Panc1 (cell line): ENCODE results near the gene PARD6G. TPM values are rescaled to one million over a fixed set of nuclear protein-coding genes. Genes with fewer than 3 reads are reported as not detected.

Experiments
- ATAC-seq: fragments of 200-7000 bp; cut with Tn5 transposase; 2 replicates; pipeline ENCODE4 v1.9.1; 2020; ENCODE audit warnings: mild to moderate bottlenecking, moderate library complexity
- BruUV-seq: library from RNA; stranded (reverse); fragments of 400-500 nt; replicated peaks from 2 replicates; lab custom pipeline; 2021; lab: Mats Ljungman, UMichigan
- CTCF ChIA-PET: fragments of 300-600 bp; sonication (Branson Sonifier 250); formaldehyde crosslinking; loops from one replicate; lab custom pipeline; 2022; ENCODE audit warnings: antibody characterized with exemption; lab: Charles Lee
- POLR2A ChIA-PET: fragments of 300-600 bp; sonication (Branson Sonifier 250); formaldehyde crosslinking; loops from one replicate; lab custom pipeline; 2022; ENCODE audit warnings: antibody characterized with exemption; lab: Charles Lee
- DNase-seq: peaks from one replicate; pipeline ENCODE4 v3.0.0-alpha.2; 2010; ENCODE audit warnings: low read depth, low spot score
- H3K27ac ChIP-seq: 2 replicates; pipeline ENCODE4 v1.5.1; 2011; ENCODE audit warnings: mild to moderate bottlenecking, low read length, inconsistent platforms
- H3K27me3 ChIP-seq: fragments of 200-500 bp; sonication (Bioruptor generic); 2 replicates; pipeline ENCODE4 v1.6.0; 2014; ENCODE audit warnings: low read length, inconsistent platforms; ENCODE audit not compliant: control insufficient read depth, insufficient read depth
- H3K36me3 ChIP-seq: fragments of 200-500 bp; sonication (Bioruptor generic); 2 replicates; pipeline ENCODE4 v1.5.1; 2014; ENCODE audit warnings: inconsistent platforms, mild to moderate bottlenecking, low read length, moderate library complexity; ENCODE audit not compliant: control insufficient read depth, insufficient read depth
- H3K4me1 ChIP-seq: 2 replicates; pipeline ENCODE4 v1.5.1; 2011; ENCODE audit warnings: inconsistent platforms, mild to moderate bottlenecking, low read length, moderate library complexity; ENCODE audit not compliant: control insufficient read depth, insufficient read depth
- H3K4me3 ChIP-seq, 2 experiments: 2 replicates each; pipeline ENCODE4 v1.5.1; 2011 to 2012; ENCODE audit warnings: low read depth in 2 of 2, low read length in 2 of 2, mild to moderate bottlenecking in 2 of 2, inconsistent platforms in 1 of 2, moderate library complexity in 1 of 2
- H3K9me3 ChIP-seq: fragments of 200-500 bp; sonication (Bioruptor generic); 2 replicates; pipeline ENCODE4 v1.5.1; 2014; ENCODE audit warnings: low read depth, mild to moderate bottlenecking, inconsistent platforms, low read length, moderate library complexity; ENCODE audit not compliant: control insufficient read depth, insufficient read depth
- CTCF ChIP-seq: fragments of 450-650 bp; IDR thresholded peaks from 2 replicates; pipeline ENCODE4 v1.5.1; 2017; ENCODE audit warnings: mild to moderate bottlenecking
- POLR2AphosphoS5 ChIP-seq: IDR thresholded peaks from 2 replicates; pipeline ENCODE4 v1.6.1; 2012; ENCODE audit warnings: mild to moderate bottlenecking, low read depth, low read length, moderate library complexity
- SIN3A ChIP-seq: IDR thresholded peaks from 2 replicates; pipeline ENCODE4 v1.6.1; 2012; ENCODE audit warnings: low read depth, mild to moderate bottlenecking, low read length, moderate library complexity, borderline replicate concordance; ENCODE audit not compliant: insufficient read depth
- TCF7L2 ChIP-seq: IDR thresholded peaks from 2 replicates; pipeline ENCODE4 v1.6.1; 2011; ENCODE audit warnings: mild to moderate bottlenecking, low read depth, low read length, inconsistent platforms
- in situ Hi-C: cut with HindIII; loops from 2 replicates; pipeline ENCODE4 v1.10.0; 2016; ENCODE audit warnings: low sequenced_read_pairs, low pct_unique_long_range_greater_than_20kb
- intact Hi-C: fragments of 100-400 bp; cut with micrococcal nuclease; formaldehyde crosslinking; loops from one replicate; pipeline ENCODE4 v1.10.0; 2022; ENCODE audit not compliant: unreplicated experiment
- total RNA-seq: library from RNA; stranded (reverse); gene quantifications from one replicate; pipeline ENCODE4 v1.2.1, GENCODE V29; 2021; ENCODE audit not compliant: unreplicated experiment
- TF ChIP-seq, protein P1 (sequence below), 2 experiments: IDR thresholded peaks; 2 replicates each; pipeline ENCODE4 v1.6.1; 2011 to 2012; ENCODE audit warnings: low read depth in 2 of 2, control low read depth in 1 of 2, low read length in 1 of 2, mild to moderate bottlenecking in 1 of 2, moderate library complexity in 1 of 2; ENCODE audit not compliant: insufficient read depth in 1 of 2

The PARD6G gene
- total RNA-seq, 1 experiment from 2014 or later = 5.2 TPM

DNA sequence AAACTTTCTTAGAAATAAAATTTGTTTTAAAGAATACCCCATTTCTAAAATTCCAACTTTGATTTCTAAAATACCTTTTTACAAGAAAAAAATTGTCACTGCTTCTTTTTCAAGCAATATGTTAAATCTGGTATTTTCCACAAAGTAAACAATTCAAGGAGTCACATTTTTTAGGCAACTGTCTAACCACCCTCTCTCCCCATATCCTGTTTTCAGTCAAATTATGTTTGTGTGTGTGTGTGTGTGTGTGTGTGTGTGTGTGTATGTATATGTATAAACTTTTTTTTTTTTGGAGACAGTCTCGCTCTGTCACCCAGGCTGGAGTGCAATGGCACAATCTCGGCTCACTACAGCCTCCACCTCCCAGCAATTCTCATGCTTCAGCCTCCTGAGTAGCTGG is 79.0 kb downstream of the PARD6G start:
- Histone ChIP-seq H3K27ac (no peak overlapping the region), H3K4me3 (no peak overlapping the region), H3K36me3 (no peaks in the 10 kb centered on the region), H3K4me1 (peaks cover 4% of the 10 kb centered on the region; the same call in 1 of the 2 replicates), H3K9me3 (no peaks in the 10 kb centered on the region; the same call in 1 of the 2 replicates), H3K27me3 (peaks cover 4% of the 10 kb centered on the region; the same call in 1 of the 2 replicates)
- no peak for DNase-seq
- intact Hi-C loops = no loop called here
- ChIA-PET POLR2A (interaction anchor here (0.7 kb wide), 1 partner anchor 47 kb away, joined by 3 read pairs; no protein-coding TSS in a partner anchor), CTCF (no interaction called here)
- no TSS peak for BruUV-seq
- in situ Hi-C loops = no loop called here
- ATAC-seq = no peak
- TF ChIP-seq POLR2AphosphoS5 (no peak), SIN3A (no peak), TCF7L2 (no peak)
- TF ChIP-seq, protein P1, sequence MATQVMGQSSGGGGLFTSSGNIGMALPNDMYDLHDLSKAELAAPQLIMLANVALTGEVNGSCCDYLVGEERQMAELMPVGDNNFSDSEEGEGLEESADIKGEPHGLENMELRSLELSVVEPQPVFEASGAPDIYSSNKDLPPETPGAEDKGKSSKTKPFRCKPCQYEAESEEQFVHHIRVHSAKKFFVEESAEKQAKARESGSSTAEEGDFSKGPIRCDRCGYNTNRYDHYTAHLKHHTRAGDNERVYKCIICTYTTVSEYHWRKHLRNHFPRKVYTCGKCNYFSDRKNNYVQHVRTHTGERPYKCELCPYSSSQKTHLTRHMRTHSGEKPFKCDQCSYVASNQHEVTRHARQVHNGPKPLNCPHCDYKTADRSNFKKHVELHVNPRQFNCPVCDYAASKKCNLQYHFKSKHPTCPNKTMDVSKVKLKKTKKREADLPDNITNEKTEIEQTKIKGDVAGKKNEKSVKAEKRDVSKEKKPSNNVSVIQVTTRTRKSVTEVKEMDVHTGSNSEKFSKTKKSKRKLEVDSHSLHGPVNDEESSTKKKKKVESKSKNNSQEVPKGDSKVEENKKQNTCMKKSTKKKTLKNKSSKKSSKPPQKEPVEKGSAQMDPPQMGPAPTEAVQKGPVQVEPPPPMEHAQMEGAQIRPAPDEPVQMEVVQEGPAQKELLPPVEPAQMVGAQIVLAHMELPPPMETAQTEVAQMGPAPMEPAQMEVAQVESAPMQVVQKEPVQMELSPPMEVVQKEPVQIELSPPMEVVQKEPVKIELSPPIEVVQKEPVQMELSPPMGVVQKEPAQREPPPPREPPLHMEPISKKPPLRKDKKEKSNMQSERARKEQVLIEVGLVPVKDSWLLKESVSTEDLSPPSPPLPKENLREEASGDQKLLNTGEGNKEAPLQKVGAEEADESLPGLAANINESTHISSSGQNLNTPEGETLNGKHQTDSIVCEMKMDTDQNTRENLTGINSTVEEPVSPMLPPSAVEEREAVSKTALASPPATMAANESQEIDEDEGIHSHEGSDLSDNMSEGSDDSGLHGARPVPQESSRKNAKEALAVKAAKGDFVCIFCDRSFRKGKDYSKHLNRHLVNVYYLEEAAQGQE (IDR thresholded peaks at IDR 0.05; ENCODE audit: insufficient read depth in 1 of 2, low read depth in 2 of 2, low read length in 1 of 2) = no peak

- in situ Hi-C loops (no loop called here), intact Hi-C loops (no loop called here)
- BruUV-seq = no TSS peak
- ATAC-seq = no peak
- H3K9me3 ChIP-seq = no peaks in the 10 kb centered on the region; the same call in 1 of the 2 replicates
- H3K4me1 ChIP-seq = peaks cover 4% of the 10 kb centered on the region; the same call in 1 of the 2 replicates
- H3K4me3 ChIP-seq = no peak overlapping the region
- CTCF ChIA-PET = no interaction called here
- TF ChIP-seq SIN3A (no peak), CTCF (no peak), TCF7L2 (no peak), POLR2AphosphoS5 (no peak)
- TF ChIP-seq, protein P1 (IDR thresholded peaks at IDR 0.05; ENCODE audit: insufficient read depth in 1 of 2, low read depth in 2 of 2, low read length in 1 of 2) = no peak
- H3K27ac ChIP-seq = no peak overlapping the region
- peaks cover 4% of the 10 kb centered on the region; the same call in 1 of the 2 replicates for H3K27me3 ChIP-seq
- POLR2A ChIA-PET = interaction anchor here (0.6 to 0.7 kb wide), 2 partner anchors 48 to 1080 kb away, joined by 3 read pairs; no protein-coding TSS in a partner anchor
- no peak for DNase-seq
- no peaks in the 10 kb centered on the region for H3K36me3 ChIP-seq
These were observed 79.4 kb downstream of the PARD6G start for GRCh38 chr18:80167931-80168330.
